Hepatocyte (in vitro differentiated cells): ENCODE measurements around the gene ZKSCAN3.

Source experiments
- CTCF ChIP-seq: fragments of 200-600 bp; sonication (generic); IDR thresholded peaks from 2 replicates; pipeline ENCODE4 v1.5.1; 2016; ENCODE audit warnings: antibody characterized with exemption, mild to moderate bottlenecking; ENCODE audit not compliant: poor library complexity
- EZH2 ChIP-seq: fragments of 200-600 bp; sonication (generic); IDR thresholded peaks from 2 replicates; pipeline ENCODE4 v1.6.1; 2016; ENCODE audit warnings: antibody characterized with exemption, mild to moderate bottlenecking, borderline replicate concordance

DNA sequence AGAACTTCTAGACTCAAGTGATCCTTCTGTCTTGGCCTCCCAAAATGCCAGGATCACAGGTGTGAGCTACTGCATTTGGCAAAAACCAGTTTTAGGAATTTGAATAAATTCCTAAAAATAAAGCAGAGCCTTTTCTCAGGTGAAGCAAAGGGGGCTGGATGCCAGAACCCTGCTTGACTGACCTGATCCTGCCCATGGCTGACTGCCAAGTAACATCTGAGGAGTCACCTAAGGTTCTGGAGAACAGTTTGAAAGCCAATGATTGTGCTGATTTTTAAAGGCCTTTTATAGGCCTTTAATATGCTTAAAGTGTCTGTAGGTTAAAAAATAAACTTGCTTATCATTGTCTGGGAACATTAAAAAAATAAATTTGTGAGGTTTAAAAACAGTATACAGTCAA, 63.9 kb downstream of the ZKSCAN3 start:
- TF ChIP-seq CTCF (no peak), EZH2 (no peak)
